HTERT RPE-1 (cell line): ENCODE results near the gene CTDNEP1.

ENCODE experiments used
- in situ Hi-C: fragments of 300-500 bp; cut with MboI; formaldehyde crosslinking; loops from 4 replicates; pipeline ENCODE4 v1.14.3; 2020; ENCODE audit warnings: low sequenced_read_pairs

CTDNEP1 gene

DNA sequence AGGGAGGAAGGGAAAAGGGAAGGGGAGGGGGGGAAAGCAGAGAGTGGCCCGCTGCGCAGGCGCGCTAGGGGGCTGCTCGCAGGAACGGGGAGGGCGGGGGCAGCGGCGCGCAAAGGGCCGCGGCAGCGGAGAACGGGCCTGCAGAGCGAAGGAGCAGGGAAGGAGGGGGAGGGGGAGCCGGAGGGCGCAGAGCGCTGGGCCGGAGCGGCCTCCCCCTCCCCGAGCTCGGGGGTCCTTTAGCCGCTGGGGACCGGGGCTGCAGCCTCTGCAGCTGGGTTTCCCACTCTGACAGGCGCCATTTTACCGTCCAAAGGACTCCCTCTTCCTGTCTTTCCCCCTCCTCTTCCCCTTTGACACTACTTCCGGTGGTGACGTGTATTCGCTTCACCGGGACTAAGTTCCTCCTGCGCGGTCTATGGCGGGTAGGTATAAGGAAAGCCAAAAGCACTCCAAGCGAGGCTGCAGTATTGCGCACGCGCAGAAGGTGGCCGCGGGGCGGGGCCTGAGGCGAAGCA lies at the start of gene CTDNEP1:
CTDNEP1 (minus strand) TSS at position 74 of the 515 bp plus-strand sequence. CDS start 438 bp downstream, outside the sequence.
- in situ Hi-C loops: no loop called here

DNA sequence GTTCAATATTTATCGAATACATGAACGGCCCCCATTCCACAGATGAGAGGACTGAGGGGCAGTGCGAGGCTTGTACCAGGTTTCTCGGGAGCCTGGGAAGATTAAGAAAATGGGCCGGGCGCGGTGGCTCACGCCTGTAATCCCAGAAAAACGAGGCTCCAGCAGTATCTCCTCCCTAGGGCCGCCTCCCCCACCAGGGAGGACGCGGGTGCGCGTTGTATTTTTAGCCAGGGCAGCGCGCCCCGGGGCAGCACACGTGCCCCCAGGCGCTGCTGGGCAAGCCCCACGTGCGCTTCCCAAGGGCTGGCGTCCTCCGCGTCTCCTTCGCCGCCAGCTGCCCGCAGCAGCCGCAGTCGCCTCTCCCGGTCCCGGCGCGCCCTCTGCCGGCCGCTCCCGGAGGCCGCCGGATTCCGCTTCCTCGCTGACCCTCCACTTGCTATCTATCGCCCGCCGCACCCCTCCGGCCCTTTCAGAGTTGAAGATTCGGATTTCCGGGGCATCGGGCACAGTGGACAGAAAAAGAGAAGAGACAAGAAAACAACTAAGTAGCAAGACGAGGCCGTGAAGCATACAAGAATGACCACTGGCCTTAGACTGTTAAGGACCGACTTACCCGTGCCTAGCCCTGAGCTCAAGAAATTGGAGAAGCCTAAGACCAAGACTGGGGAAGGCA lies 44.8 kb upstream of the CTDNEP1 start:
- in situ Hi-C loops: no loop called here

DNA sequence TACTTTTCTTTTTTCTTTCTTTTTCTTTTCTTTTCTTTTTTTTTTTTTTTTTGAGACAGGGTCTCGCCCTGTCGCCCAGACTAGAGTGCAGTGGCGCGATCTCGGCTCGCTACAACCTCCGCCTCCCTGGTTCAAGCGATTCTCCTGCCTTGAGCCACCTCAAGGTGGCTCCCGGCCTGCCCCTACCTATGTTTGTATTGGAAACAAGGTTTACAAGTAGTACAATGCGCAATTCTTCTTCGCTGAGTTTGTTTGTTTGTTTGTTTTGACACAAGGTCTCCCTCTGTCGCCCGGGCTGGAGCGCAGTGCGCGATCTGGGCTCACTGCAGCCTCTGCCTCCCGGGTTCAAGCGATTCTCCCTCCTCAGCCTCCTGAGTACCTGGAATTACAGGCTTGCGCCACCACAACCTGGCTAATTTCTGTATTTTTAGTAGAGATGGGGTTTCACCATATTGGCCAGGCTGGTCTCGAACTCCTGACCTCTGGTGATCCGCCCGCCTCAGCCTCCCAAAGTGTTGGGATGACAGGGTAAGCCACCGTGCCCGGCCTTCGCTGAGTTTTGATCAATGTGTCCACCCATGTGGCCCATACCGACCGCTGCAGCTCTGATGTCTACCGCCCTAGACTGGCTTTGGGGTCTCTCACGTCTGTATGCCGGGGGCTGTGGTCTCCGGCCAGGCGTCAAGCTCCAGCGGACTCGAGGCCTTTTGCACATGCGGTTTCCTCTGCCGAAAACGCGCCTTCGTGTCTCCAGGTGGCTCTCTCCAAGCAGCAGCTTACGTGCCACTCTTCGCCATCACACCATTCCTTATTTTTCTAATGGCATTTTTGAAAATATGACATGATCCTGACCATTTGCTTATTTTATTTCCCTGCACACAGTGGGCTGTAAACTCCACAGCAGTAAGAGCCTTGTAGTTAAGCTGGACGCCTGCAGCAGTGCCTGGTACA lies 44.0 kb upstream of the CTDNEP1 start:
- in situ Hi-C loops: no loop called here

DNA sequence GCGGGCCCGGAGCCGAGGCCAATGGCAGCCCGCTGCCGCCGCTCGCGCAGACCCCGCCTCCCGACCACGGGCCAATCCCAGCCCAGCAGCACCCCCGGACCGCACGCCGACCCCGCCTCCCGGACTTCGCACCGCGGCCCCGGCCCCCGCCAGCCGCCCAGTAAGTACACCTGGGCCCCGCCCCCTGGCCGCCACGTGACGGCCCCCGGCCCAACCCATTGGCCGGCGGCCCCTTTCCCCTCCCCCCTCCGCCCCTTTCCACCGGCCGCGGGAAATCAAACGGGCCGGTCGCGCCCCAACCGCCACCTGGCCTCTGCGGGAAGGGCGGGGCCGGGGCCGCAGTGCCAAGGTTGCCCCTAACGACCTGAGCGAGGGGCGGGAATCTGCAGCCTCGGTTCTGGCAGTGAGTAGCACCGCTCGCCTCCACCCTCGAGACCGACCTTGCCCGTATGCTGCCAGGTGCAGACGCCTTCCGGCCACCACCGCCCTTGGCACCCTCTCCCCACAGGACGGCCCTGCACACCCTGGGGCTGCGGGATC lies 43.1 kb upstream of the CTDNEP1 start, which contains the start of gene YBX2:
YBX2 (minus strand) TSS at position 26 of the 540 bp plus-strand sequence. CDS start 139 bp downstream, outside the sequence.
- in situ Hi-C loops: no loop called here

DNA sequence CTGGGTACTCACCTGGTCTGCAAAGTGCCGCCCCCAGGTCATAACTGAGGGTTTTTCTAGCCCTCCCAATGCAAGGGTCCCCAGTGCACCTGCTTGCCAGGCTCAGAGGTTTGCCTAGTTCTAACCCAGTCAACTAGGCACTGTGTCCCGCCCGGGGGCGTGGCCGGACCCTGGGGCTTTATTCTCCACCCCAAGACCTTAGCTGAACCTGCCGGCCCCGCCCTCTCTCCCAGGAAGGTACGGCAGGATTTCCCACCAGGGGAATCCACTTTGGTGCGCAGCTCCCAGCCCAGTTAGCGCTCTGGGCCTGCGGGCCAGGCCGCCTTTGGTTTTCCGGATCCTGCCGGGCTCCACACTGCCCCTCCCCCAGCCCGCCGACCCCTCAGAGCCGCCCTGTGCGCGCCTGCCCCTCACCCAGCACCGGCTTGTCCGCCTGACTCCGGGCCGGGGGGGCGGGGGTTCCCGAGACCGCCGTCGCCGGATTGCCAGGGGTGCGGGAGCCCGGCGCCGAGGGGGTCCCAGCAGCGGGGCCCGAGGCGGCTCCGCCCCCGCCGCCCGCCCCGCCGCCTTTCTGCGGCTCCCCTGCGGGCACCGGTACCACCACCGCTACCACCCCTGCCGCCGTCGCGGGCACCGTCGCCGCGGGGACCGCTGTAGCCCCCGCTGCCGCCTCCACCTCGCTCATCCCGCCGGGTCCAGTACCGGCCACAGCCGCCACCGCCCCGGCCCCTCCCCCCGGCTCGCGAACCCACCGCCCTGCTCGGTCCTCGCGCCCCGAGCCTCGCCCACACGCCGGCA lies 42.5 kb upstream of the CTDNEP1 start:
- in situ Hi-C loops: no loop called here

DNA sequence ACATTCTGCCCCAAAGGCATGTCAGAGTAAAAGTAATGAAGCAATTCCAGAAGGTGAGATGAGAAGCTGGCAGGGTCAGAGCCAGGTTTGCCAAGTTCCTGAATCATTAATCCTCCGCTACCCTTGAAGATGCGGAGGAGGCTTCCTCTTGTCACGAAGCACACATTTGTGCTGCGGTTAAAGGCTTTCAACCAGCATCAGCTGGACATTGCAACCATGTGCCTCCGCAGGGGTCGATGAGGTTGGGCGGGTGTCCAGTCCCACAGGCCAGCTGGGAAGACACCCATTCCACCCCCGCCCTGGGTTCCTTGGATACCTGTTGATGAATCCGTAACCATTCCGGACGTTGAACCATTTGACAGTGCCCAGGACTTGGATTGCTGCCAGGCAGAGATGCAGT lies 41.6 kb upstream of the CTDNEP1 start:
- in situ Hi-C loops: no loop called here

DNA sequence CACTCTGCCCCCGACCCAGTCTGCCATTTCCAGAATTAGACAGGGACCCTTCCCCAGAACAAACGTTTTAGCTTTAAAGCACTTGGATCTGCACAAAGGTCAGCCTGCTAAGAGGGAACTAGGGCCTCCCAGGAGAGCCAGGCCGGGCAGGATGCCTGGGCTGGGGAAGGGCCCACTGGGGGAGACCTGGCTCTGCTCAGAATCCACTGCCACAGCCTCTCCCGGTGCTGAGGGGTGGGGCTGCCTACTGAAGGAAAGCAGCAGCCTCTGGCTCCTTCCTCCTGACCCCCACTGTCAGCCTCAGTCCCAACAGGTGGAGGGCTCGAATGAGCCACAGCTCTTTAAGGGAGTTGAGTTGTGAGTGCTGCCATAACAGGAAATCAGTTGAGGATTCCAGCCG lies 41.2 kb upstream of the CTDNEP1 start:
- in situ Hi-C loops: no loop called here

DNA sequence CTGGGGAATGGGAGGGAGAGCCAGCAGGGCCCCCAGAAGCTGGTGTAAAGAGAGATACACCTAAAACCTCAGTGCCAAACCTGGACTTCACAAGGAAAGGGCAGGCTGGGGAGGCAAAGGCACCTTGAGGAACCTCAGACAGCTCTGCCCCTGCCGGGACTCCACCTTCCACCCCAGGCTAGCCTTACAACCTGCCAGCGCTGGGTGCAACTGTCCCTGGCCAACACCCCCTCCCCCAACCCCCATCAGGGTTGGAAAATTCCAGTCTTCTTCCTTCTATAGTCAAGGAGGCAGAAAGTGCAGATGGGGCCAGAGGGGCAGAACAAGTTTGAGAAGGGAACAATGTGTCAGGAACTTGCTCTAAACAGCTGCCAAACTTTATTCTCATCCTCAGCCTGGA lies 40.7 kb upstream of the CTDNEP1 start:
- in situ Hi-C loops: no loop called here

DNA sequence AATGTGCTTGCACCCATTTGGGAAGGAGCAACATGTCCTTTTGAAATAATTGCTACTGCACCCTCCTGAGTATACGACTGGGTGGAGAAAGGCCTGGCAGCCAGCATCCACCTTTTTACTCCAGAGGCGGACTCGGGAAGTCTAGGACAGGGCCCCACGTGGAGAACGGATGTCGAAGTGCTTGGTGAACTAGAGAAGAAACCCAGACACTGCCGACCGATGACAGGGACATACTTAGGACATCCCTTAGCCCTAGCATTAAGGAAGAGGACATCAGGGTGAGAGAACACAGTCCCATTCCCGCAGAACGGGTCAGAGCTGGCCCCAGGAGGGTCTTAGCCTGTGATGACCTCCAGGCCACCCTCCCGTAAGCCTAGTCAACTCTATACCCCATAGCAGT lies 39.2 kb upstream of the CTDNEP1 start:
- in situ Hi-C loops: no loop called here

DNA sequence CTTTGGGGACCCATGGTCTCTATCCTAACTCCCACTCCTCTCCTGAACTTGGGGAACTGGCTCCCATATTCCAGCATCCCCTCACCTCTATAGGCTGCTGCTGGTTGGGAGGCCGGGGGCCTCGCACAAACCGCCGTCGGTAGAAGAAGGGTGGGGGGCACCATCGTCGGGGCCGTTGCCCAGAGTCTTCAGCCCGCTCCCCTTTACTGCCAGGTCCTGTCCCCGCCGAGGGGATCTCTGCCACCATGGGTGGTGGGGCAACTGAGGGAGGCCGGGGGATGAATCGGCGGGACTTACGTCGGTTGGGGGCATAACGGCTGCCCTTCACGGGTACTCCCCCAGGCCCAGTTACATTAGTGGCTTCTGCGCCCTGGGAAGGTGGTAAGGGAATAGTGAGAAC lies 38.6 kb upstream of the CTDNEP1 start:
- in situ Hi-C loops: no loop called here

DNA sequence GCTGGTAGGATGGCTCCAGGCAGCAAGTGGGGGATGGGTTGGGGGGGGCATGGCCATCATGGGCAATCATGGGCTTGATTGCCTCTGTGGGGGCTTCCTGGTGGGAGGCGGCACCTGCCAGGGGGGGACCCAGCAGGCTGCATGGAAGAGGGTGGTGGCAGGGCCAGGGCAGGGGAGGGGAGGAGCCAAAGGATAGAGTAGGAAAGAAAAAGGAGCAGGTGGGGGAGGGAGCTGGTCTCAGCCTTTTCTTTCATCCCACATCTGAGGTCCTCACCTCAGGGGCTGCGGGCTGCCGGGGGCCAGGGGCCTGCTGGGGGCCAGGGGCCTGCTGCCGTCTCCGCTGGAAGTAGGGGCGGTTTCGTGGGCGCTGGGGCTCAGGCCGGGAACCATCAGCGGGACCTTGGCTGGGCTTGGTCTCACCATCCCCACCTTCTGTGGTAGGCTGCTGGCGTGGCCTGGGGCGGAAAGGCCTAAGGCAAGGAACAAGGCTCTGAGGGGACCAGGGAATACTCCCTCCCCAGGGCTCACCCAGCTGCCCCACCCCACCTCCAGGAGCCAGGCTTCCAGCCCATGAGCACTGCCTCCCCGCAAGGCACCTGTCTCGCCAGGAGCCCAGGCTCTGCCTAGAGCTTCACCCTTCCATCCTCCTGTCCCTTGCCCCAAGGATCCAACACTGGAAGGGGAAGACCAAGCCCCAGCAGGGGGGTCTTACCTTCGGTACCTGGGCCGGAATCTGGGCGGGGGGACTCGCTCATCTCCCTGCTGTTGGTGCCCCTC lies 37.9 kb upstream of the CTDNEP1 start:
- in situ Hi-C loops: no loop called here

DNA sequence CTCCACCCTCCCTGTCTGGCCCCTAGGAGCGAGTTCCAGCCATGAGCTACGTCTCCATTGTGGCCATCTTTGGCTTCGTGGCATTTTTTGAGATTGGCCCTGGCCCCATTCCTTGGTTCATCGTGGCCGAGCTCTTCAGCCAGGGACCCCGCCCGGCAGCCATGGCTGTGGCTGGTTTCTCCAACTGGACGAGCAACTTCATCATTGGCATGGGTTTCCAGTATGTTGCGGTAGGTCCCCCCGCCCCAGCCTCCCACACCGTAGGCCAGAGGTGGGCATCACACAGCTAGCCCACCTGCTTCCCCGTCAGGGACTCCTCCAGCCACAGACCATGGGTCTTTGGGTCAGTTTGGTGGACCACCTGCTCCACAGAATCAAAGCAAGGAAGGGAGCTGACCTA lies 34.1 kb upstream of the CTDNEP1 start:
- in situ Hi-C loops: no loop called here

DNA sequence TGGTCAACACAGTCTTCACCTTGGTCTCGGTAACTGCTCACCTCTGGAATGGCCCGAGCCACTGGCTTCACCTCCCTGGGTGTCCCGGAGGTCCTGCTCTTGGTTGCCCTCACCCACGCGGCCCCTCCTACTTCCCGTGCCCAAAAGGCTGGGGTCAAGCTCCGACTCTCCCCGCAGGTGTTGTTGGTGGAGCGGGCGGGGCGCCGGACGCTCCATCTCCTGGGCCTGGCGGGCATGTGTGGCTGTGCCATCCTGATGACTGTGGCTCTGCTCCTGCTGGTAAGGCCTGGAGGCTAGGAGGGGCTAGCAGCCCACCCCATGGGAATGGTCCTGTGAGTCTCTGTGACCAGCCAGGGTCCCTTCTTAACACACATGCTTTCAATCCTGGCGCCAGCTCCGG lies 33.4 kb upstream of the CTDNEP1 start:
- in situ Hi-C loops: no loop called here

DNA sequence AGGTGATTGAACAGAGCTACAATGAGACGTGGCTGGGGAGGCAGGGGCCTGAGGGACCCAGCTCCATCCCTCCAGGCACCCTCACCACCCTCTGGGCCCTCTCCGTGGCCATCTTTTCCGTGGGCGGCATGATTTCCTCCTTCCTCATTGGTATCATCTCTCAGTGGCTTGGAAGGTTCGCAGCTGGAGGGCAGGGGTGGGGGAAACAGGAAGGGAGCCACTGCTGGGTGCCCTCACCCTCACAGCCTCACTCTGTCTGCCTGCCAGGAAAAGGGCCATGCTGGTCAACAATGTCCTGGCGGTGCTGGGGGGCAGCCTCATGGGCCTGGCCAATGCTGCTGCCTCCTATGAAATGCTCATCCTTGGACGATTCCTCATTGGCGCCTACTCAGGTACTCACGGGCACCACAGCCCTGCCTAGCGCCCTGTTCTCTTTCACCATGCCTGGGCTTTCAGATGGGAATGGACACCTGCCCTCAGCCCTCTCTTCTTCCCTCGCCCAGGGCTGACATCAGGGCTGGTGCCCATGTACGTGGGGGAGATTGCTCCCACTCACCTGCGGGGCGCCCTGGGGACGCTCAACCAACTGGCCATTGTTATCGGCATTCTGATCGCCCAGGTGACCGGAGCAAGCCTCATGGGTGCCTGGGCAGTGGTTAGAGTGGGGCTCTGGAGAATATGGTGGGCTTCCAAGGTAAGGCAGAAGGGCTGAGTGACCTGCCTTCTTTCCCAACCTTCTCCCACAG lies 32.1 kb upstream of the CTDNEP1 start:
- in situ Hi-C loops: no loop called here

DNA sequence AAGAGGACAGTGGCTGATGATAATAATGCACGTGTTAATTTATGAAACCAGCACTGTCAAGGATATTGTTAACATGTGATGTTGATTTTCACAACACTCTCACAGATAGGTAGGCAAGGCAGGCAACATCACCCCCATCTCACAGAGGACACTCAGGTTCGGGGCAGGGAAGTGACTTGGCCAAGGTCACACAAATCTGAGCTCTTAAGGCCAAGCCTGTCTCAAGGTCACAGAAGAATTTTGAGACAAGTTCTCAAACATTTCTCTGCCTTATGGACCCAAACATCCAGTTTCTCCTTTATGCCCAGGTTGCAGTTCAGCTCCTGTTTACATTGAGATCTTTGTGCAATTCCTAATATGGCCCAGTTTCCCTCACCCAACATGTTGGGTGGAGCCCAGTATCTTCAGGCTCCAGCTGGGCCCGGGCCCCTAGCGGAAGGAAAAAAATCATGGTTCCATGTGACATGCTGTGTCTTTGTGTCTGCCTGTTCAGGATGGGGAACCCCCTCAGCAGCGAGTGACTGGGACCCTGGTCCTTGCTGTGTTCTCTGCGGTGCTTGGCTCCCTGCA lies 31.3 kb upstream of the CTDNEP1 start:
- in situ Hi-C loops: no loop called here

DNA sequence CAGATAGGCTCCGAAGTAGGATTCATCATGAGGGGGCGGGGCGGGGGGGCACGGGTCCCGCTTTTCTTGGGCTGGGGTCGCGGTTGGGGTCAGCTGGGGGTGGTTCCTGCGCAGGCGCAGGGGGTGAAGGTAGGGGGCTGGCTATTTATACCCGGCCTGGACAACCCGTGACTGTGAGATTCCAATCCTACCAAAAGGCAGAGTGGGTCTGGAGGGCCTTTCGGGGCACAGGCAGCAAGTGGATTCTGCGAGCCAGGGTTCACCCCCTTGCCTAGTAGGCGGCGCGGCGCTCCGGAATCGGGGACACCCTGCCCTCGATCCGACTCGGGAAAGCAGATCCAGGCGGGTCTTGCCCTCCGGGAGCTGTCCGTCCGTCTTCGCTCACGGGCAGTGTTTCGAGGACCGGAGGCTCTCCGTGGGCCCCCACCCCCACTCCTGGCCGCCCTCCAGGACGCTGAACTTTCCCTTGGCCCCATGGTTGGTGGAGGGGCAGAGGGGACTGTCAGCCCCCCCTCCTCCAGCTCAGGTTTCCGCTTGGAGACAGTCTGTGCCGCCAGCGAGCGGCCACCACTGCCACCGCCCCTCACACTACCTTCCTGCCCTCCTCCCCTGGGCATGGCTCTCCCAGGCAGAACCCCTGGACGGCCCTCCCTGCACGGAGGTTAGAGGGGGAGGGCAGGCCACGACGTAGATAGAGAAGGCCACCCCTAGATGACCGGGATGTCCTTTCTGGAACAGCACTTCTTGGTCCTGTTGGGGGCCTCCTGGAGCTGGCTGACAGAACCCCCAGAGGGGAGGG lies 30.6 kb upstream of the CTDNEP1 start:
- in situ Hi-C loops: no loop called here

DNA sequence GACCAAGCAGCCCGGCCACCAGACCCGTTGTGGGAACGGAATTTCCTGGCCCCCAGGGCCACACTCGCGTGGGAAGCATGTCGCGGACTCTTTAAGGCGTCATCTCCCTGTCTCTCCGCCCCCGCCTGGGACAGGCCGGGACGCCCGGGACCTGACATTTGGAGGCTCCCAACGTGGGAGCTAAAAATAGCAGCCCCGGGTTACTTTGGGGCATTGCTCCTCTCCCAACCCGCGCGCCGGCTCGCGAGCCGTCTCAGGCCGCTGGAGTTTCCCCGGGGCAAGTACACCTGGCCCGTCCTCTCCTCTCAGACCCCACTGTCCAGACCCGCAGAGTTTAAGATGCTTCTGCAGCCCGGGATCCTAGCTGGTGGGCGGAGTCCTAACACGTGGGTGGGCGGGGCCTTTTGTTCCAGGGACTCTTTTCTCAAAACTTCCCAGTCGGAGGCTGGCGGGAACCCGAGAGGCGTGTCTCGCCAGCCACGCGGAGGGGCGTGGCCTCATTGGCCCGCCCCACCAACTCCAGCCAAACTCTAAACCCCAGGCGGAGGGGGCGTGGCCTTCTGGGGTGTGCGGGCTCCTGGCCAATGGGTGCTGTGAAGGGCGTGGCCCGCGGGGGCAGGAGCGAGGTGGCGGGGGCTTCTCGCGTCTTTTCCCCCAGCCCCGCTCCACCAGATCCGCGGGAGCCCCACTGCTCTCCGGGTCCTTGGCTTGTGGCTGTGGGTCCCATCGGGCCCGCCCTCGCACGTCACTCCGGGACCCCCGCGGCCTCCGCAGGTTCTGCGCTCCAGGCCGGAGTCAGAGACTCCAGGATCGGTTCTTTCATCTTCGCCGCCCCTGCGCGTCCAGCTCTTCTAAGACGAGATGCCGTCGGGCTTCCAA lies 29.8 kb upstream of the CTDNEP1 start, which contains the start of gene SLC2A4:
SLC2A4 (plus strand) TSS at position 645 of the 879 bp plus-strand sequence; CDS start at position 862, 217 bp downstream.
- in situ Hi-C loops: no loop called here
